GM21717 (cell line): ENCODE measurements around the gene LFNG.

Source experiments
- ATAC-seq: cut with Tn5 transposase; IDR thresholded peaks from one replicate; pipeline ENCODE4 v1.9.1; 2021; ENCODE audit warnings: mild to moderate bottlenecking, moderate library complexity; ENCODE audit not compliant: unreplicated experiment

The LFNG gene

GRCh38 chr7:2482725-2483451 is 36.7 kb upstream of the LFNG start:
- no peak for ATAC-seq

- ATAC-seq = no peak
Observed at GRCh38 chr7:2483494-2483893, 36.1 kb upstream of the LFNG start.

- no peak for ATAC-seq
Observed at GRCh38 chr7:2484868-2485267, 34.7 kb upstream of the LFNG start.

- no peak for ATAC-seq
Observed at GRCh38 chr7:2487586-2488271, 31.8 kb upstream of the LFNG start.

GRCh38 chr7:2488272-2488645 is 31.3 kb upstream of the LFNG start:
- no peak for ATAC-seq

- ATAC-seq = no peak
Observed at GRCh38 chr7:2488681-2489080, 30.9 kb upstream of the LFNG start.

- ATAC-seq = no peak
Observed at GRCh38 chr7:2490181-2490651, 29.4 kb upstream of the LFNG start.

GRCh38 chr7:2492038-2492437 is 27.5 kb upstream of the LFNG start:
- ATAC-seq = no peak

GRCh38 chr7:2493205-2494164 is 26.1 kb upstream of the LFNG start:
- no peak for ATAC-seq

GRCh38 chr7:2494191-2495130 is 25.1 kb upstream of the LFNG start:
- ATAC-seq = no peak

- ATAC-seq = no peak
Observed at GRCh38 chr7:2495418-2496299, 23.9 kb upstream of the LFNG start.

GRCh38 chr7:2496375-2496774 is 23.2 kb upstream of the LFNG start:
- no peak for ATAC-seq

GRCh38 chr7:2497065-2497464 is 22.5 kb upstream of the LFNG start:
- no peak for ATAC-seq

GRCh38 chr7:2497500-2498336 is 21.9 kb upstream of the LFNG start:
- ATAC-seq = no peak

- ATAC-seq = no peak
Observed at GRCh38 chr7:2498708-2499107, 20.9 kb upstream of the LFNG start.

GRCh38 chr7:2499181-2499580 is 20.4 kb upstream of the LFNG start:
- ATAC-seq = no peak

GRCh38 chr7:2499719-2500430 is 19.7 kb upstream of the LFNG start:
- no peak for ATAC-seq

- no peak for ATAC-seq
Observed at GRCh38 chr7:2500701-2501100, 18.9 kb upstream of the LFNG start.
